HL-60 (cell line): ENCODE data around the gene COL4A2.
A peak's percentile ranks its signal among the peaks of the same experiment; 100 is the strongest.

Experiments
- DNase-seq, 2 experiments: peaks; one replicate each; pipeline ENCODE4 v3.0.0-alpha.2; 2010 to 2020; ENCODE audit warnings: low read depth in 1 of 2, low spot score in 1 of 2
- H3K27ac ChIP-seq: fragments of 250-450 bp; sonication (Bioruptor Pico); replicated peaks from 2 replicates; pipeline ENCODE4 v1.5.1; 2020; ENCODE audit warnings: mild to moderate bottlenecking, moderate library complexity
- H3K27me3 ChIP-seq: fragments of 250-450 bp; sonication (Bioruptor Pico); 2 replicates; pipeline ENCODE4 v1.5.1; 2021; ENCODE audit warnings: mild to moderate bottlenecking, moderate library complexity; ENCODE audit not compliant: insufficient read depth, poor library complexity, severe bottlenecking
- H3K4me3 ChIP-seq: replicated peaks from 2 replicates; pipeline ENCODE4 v1.5.1; 2011; ENCODE audit warnings: mild to moderate bottlenecking, control low read depth, low read length; ENCODE audit not compliant: insufficient read depth
- GABPA ChIP-seq: IDR thresholded peaks from 2 replicates; pipeline ENCODE4 v1.6.1; 2012; ENCODE audit warnings: low read depth
- POLR2AphosphoS5 ChIP-seq: IDR thresholded peaks from 2 replicates; pipeline ENCODE4 v1.6.1; 2012; ENCODE audit warnings: low read depth
- SPI1 ChIP-seq: IDR thresholded peaks from 2 replicates; pipeline ENCODE4 v1.6.1; 2012; ENCODE audit warnings: low read depth, mild to moderate bottlenecking, borderline replicate concordance
- TF ChIP-seq, protein P1 (sequence below): IDR thresholded peaks from 2 replicates; pipeline ENCODE4 v1.6.1; 2012; ENCODE audit warnings: low read depth; ENCODE audit not compliant: insufficient replicate concordance
- TF ChIP-seq, protein P2 (sequence below): IDR thresholded peaks from one replicate; pipeline ENCODE4 v1.5.1; 2011; ENCODE audit warnings: low read length, control low read depth, inconsistent platforms; ENCODE audit not compliant: insufficient read depth

COL4A2 gene

DNA sequence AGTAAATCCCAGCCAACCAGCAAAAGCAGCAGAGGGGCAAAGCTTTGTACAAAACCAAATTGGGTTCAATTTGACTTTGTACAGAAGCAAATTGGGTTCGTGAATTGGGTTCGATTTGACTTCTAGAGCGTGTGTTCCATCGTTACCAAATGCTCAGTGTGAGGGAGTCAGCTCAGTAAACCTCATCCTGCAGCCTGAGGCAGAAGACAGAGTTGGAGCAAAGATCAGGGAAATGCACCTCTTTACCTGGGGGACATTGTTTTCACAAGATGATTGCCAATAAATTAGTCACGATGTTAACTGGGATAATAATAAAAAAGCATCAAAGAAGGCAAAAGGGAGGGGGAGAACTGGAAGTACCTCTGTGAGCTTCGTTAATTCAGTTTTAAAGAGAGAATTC is 252.9 kb downstream of the COL4A2 start:
- Histone ChIP-seq H3K27me3 (no peaks in the 10 kb centered on the region), H3K4me3 (peak overlapping the region; percentile 79; the same call in 1 of the 2 replicates), H3K27ac (no peak overlapping the region; the same call in 1 of the 2 replicates)
- no peak for TF ChIP-seq POLR2AphosphoS5
- TF ChIP-seq, protein P1, sequence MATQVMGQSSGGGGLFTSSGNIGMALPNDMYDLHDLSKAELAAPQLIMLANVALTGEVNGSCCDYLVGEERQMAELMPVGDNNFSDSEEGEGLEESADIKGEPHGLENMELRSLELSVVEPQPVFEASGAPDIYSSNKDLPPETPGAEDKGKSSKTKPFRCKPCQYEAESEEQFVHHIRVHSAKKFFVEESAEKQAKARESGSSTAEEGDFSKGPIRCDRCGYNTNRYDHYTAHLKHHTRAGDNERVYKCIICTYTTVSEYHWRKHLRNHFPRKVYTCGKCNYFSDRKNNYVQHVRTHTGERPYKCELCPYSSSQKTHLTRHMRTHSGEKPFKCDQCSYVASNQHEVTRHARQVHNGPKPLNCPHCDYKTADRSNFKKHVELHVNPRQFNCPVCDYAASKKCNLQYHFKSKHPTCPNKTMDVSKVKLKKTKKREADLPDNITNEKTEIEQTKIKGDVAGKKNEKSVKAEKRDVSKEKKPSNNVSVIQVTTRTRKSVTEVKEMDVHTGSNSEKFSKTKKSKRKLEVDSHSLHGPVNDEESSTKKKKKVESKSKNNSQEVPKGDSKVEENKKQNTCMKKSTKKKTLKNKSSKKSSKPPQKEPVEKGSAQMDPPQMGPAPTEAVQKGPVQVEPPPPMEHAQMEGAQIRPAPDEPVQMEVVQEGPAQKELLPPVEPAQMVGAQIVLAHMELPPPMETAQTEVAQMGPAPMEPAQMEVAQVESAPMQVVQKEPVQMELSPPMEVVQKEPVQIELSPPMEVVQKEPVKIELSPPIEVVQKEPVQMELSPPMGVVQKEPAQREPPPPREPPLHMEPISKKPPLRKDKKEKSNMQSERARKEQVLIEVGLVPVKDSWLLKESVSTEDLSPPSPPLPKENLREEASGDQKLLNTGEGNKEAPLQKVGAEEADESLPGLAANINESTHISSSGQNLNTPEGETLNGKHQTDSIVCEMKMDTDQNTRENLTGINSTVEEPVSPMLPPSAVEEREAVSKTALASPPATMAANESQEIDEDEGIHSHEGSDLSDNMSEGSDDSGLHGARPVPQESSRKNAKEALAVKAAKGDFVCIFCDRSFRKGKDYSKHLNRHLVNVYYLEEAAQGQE, result no peak
- no peak for DNase-seq

DNA sequence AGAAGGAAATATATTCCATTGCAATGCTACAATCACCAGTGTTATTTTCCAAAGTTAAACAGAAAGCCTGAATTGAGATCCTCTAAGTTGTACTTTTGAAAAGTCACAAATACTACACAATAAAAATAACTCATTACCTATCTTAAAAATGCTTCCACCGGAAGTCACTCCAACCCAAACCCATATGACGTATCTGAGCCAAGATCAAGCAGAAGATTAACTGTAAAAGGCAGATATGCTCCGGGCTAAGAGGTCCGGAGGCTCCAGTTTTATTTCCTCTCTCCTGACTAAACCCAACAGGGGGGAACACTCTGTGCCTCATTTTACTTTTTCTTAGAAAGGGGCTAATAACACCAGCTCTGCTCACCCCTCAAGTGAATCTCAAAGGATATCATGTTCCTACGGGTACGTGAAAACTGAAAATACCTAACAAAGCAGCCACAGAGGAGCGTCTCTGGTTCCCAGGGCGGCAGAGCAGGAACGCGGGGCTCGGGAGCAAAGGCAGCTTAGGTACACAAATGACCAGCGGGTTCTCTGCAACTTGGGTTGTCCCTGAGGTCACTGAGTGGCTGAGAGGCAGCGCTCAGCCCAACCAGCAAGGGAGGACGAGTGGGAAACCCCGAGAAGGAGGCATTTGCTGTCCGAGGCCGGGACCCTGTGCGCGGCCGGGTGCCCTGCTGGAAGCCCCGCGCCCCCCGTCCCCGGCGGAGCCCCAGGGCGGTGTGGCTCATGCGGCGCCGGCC is 253.7 kb downstream of the COL4A2 start:
- H3K27me3 ChIP-seq, result no peaks in the 10 kb centered on the region
- peak in 1 of 2 experiments; percentile 37 for DNase-seq
- peak overlapping the region; percentile 79 for H3K4me3 ChIP-seq
- peak overlapping the region; percentile 86 for H3K27ac ChIP-seq
- TF ChIP-seq, protein P1, result no peak
- TF ChIP-seq POLR2AphosphoS5 (no peak), SPI1 (no peak), GABPA (no peak)
- TF ChIP-seq, protein P2, sequence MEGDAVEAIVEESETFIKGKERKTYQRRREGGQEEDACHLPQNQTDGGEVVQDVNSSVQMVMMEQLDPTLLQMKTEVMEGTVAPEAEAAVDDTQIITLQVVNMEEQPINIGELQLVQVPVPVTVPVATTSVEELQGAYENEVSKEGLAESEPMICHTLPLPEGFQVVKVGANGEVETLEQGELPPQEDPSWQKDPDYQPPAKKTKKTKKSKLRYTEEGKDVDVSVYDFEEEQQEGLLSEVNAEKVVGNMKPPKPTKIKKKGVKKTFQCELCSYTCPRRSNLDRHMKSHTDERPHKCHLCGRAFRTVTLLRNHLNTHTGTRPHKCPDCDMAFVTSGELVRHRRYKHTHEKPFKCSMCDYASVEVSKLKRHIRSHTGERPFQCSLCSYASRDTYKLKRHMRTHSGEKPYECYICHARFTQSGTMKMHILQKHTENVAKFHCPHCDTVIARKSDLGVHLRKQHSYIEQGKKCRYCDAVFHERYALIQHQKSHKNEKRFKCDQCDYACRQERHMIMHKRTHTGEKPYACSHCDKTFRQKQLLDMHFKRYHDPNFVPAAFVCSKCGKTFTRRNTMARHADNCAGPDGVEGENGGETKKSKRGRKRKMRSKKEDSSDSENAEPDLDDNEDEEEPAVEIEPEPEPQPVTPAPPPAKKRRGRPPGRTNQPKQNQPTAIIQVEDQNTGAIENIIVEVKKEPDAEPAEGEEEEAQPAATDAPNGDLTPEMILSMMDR, result no peak

DNA sequence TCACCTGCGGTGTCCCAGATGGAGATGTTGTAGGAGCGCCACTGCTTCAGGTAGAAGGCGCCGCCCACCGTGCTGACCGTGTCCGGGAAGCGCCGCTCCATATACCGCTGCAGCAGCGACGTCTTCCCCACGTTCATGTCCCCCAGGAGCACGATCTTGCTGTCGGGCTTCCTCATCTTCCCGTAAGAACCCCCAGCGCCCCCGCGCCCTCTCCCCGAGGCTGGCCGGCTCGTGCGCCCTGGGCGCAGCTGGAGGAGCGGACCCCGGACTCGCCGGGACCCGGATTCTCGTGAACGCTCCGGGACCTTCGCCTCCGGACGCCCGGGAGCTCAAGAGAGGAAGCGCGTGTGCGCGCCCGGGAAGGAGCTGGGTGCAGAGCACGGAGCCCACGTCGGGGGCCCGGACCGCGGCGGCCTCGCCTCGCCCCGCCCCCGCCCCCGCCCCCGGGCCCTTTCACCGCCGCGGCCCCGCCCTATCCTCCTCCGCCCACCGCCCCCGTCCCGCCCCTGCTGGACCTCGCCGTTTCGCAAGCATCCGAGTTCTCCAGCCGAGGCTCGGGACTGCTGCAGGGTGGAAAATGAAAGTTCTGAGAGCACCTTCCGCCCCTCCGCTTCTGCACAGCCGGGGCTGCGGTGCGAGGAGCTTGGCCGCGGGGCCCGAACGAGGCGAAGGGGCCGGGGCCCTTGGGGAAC is 254.4 kb downstream of the COL4A2 start, which contains the start of gene RAB20:
TSS of gene RAB20 (minus strand) at position 379 of the 692 bp plus-strand sequence. CDS start at position 176, 203 bp downstream.
- H3K27me3 ChIP-seq, result no peaks in the 10 kb centered on the region
- peak within 1 kb of the TSS; percentile 86 for H3K27ac ChIP-seq
- peak within 1 kb of the TSS; percentile 79 for H3K4me3 ChIP-seq
- TF ChIP-seq, protein P1, result no peak
- TF ChIP-seq, protein P2, result no peak
- TF ChIP-seq SPI1 (peak; percentile 62; the same call in 1 of the 2 replicates), POLR2AphosphoS5 (peak; percentile 77), GABPA (peak; percentile 17; the same call in 1 of the 2 replicates)
- DNase-seq, result peak; percentile 77 to 96
